Measurements from ENCODE around the gene APMAP.

- peak; percentile 19 for TF ChIP-seq YY1 (IDR thresholded peaks at IDR 0.05)
- TF ChIP-seq GABPA (IDR thresholded peaks at IDR 0.05 in 1 of 2, conservative IDR thresholded peaks at IDR 0.05 in 1 of 2), result no peak
- TF ChIP-seq CTCF (IDR thresholded peaks at IDR 0.05; ENCODE audit: low read depth, low read length, missing input control), result no peak
- no peak for TF ChIP-seq TAF1 (conservative IDR thresholded peaks at IDR 0.05)
- TF ChIP-seq, protein P1, sequence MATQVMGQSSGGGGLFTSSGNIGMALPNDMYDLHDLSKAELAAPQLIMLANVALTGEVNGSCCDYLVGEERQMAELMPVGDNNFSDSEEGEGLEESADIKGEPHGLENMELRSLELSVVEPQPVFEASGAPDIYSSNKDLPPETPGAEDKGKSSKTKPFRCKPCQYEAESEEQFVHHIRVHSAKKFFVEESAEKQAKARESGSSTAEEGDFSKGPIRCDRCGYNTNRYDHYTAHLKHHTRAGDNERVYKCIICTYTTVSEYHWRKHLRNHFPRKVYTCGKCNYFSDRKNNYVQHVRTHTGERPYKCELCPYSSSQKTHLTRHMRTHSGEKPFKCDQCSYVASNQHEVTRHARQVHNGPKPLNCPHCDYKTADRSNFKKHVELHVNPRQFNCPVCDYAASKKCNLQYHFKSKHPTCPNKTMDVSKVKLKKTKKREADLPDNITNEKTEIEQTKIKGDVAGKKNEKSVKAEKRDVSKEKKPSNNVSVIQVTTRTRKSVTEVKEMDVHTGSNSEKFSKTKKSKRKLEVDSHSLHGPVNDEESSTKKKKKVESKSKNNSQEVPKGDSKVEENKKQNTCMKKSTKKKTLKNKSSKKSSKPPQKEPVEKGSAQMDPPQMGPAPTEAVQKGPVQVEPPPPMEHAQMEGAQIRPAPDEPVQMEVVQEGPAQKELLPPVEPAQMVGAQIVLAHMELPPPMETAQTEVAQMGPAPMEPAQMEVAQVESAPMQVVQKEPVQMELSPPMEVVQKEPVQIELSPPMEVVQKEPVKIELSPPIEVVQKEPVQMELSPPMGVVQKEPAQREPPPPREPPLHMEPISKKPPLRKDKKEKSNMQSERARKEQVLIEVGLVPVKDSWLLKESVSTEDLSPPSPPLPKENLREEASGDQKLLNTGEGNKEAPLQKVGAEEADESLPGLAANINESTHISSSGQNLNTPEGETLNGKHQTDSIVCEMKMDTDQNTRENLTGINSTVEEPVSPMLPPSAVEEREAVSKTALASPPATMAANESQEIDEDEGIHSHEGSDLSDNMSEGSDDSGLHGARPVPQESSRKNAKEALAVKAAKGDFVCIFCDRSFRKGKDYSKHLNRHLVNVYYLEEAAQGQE (IDR thresholded peaks at IDR 0.05), result peak; percentile 11
- no peak for TF ChIP-seq JUND (IDR thresholded peaks at IDR 0.05)
- TF ChIP-seq, protein P2, sequence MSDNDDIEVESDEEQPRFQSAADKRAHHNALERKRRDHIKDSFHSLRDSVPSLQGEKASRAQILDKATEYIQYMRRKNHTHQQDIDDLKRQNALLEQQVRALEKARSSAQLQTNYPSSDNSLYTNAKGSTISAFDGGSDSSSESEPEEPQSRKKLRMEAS (IDR thresholded peaks at IDR 0.05), result no peak
- TF ChIP-seq, protein P3, sequence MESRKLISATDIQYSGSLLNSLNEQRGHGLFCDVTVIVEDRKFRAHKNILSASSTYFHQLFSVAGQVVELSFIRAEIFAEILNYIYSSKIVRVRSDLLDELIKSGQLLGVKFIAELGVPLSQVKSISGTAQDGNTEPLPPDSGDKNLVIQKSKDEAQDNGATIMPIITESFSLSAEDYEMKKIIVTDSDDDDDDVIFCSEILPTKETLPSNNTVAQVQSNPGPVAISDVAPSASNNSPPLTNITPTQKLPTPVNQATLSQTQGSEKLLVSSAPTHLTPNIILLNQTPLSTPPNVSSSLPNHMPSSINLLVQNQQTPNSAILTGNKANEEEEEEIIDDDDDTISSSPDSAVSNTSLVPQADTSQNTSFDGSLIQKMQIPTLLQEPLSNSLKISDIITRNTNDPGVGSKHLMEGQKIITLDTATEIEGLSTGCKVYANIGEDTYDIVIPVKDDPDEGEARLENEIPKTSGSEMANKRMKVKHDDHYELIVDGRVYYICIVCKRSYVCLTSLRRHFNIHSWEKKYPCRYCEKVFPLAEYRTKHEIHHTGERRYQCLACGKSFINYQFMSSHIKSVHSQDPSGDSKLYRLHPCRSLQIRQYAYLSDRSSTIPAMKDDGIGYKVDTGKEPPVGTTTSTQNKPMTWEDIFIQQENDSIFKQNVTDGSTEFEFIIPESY (IDR thresholded peaks at IDR 0.05), result peak; percentile 19
- TF ChIP-seq, protein P4, sequence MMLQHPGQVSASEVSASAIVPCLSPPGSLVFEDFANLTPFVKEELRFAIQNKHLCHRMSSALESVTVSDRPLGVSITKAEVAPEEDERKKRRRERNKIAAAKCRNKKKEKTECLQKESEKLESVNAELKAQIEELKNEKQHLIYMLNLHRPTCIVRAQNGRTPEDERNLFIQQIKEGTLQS (IDR thresholded peaks at IDR 0.05), result no peak
- TF ChIP-seq RXRA (IDR thresholded peaks at IDR 0.05), result peak; percentile 54 to 82
- TF ChIP-seq SP1 (IDR thresholded peaks at IDR 0.05), result peak; percentile 41
- no peak for TF ChIP-seq NR2F2 (IDR thresholded peaks at IDR 0.05)
- TF ChIP-seq EGR1 (IDR thresholded peaks at IDR 0.05; ENCODE audit: low read depth in 2 of 2), result no peak
Observed at GRCh38 chr20:24983896-24984295, 8.7 kb downstream of the APMAP start.

All from liver (tissue), 3 donors.